Measurements from ENCODE around the gene MEGF9. TPM values are rescaled to one million over a fixed set of nuclear protein-coding genes. Genes with fewer than 3 reads are reported as not detected.
A peak's percentile ranks its signal among the peaks of the same experiment; 100 is the strongest.

The MEGF9 gene
- total RNA-seq, 3 donors from 2014 or later (not counting 1 experiment from before 2014, with no cell fraction given): 17.5 to 25.9 (median 22.3) TPM

GRCh38 chr9:120621941-120622340 lies 92.3 kb downstream of the MEGF9 start:
- Histone ChIP-seq H3K9me3 (ENCODE audit: control insufficient read depth, insufficient read depth, low read length) (no peaks in the 10 kb centered on the region), H3K27me3 (ENCODE audit: control insufficient read depth, insufficient read depth, low read length) (no peaks in the 10 kb centered on the region), H3K4me3 (ENCODE audit: low read length) (no peak overlapping the region), H3K36me3 (ENCODE audit: control insufficient read depth, insufficient read depth, low read length) (peaks cover 11% of the 10 kb centered on the region), H3K4me1 (ENCODE audit: control insufficient read depth, insufficient read depth, low read length) (no peaks in the 10 kb centered on the region), H3K27ac (ENCODE audit: low read length) (no peak overlapping the region)
- no peaks in the 10 kb centered on the region for H3K27me3 Mint-ChIP-seq (ENCODE audit: low read depth in 2 of 2)
- no peak overlapping the region for H3K4me3 Mint-ChIP-seq
- TF ChIP-seq CTCF (IDR thresholded peaks at IDR 0.05): no peak
- peaks cover 6% of the 10 kb centered on the region for H3K36me3 Mint-ChIP-seq
- DNase-seq: no peak
- H3K4me1 Mint-ChIP-seq: peaks cover 8 to 15% of the 10 kb centered on the region in 2 donors
- H3K9me3 Mint-ChIP-seq: no peaks in the 10 kb centered on the region
- peak overlapping the region in 1 of 2 donors; percentile 5 for H3K27ac Mint-ChIP-seq
- WGBS (ENCODE audit: insufficient coverage): 85% methylated on average over 1 of the region's 1 CpG
- intact Hi-C loops (cut with micrococcal nuclease): no loop called here
- no peak for ATAC-seq

GRCh38 chr9:120619751-120620655 lies 94.3 kb downstream of the MEGF9 start:
- H3K36me3 ChIP-seq (ENCODE audit: control insufficient read depth, insufficient read depth, low read length): peaks cover 11% of the 10 kb centered on the region
- H3K9me3 Mint-ChIP-seq: no peaks in the 10 kb centered on the region
- 67% methylated on average over 5 of the region's 8 CpGs for whole genome bisulfite sequencing (ENCODE audit: insufficient coverage)
- H3K4me1 Mint-ChIP-seq: peaks cover 8 to 12% of the 10 kb centered on the region in 2 donors
- H3K9me3 ChIP-seq (ENCODE audit: control insufficient read depth, insufficient read depth, low read length): no peaks in the 10 kb centered on the region
- peak; percentile 88 for TF ChIP-seq CTCF (IDR thresholded peaks at IDR 0.05)
- ATAC-seq (peak; percentile 88 to 95 (median 93)), DNase-seq (peak; percentile 34 to 80)
- H3K4me1 ChIP-seq (ENCODE audit: control insufficient read depth, insufficient read depth, low read length): no peaks in the 10 kb centered on the region
- no peaks in the 10 kb centered on the region for H3K27me3 ChIP-seq (ENCODE audit: control insufficient read depth, insufficient read depth, low read length)
- peak overlapping the region in 1 of 2 donors; percentile 5 for H3K27ac Mint-ChIP-seq
- H3K4me3 ChIP-seq (ENCODE audit: low read length): no peak overlapping the region
- intact Hi-C loops (cut with micrococcal nuclease): loop anchor here (1.0 kb wide), 1 partner anchor 316 kb away; no protein-coding TSS in a partner anchor
- H3K4me3 Mint-ChIP-seq: no peak overlapping the region
- H3K36me3 Mint-ChIP-seq: peaks cover 6% of the 10 kb centered on the region
- H3K27ac ChIP-seq (ENCODE audit: low read length): no peak overlapping the region
- H3K27me3 Mint-ChIP-seq (ENCODE audit: low read depth in 2 of 2): no peaks in the 10 kb centered on the region

GRCh38 chr9:120616966-120617935 lies 97.0 kb downstream of the MEGF9 start:
- H3K27ac Mint-ChIP-seq: peak overlapping the region in 1 of 2 donors; percentile 28
- H3K9me3 Mint-ChIP-seq: no peaks in the 10 kb centered on the region
- H3K36me3 Mint-ChIP-seq: peaks cover 6% of the 10 kb centered on the region
- Histone ChIP-seq H3K27me3 (ENCODE audit: control insufficient read depth, insufficient read depth, low read length) (no peaks in the 10 kb centered on the region), H3K36me3 (ENCODE audit: control insufficient read depth, insufficient read depth, low read length) (peaks cover 12% of the 10 kb centered on the region), H3K27ac (ENCODE audit: low read length) (no peak overlapping the region), H3K9me3 (ENCODE audit: control insufficient read depth, insufficient read depth, low read length) (no peaks in the 10 kb centered on the region), H3K4me3 (ENCODE audit: low read length) (no peak overlapping the region), H3K4me1 (ENCODE audit: control insufficient read depth, insufficient read depth, low read length) (no peaks in the 10 kb centered on the region)
- DNase-seq (no peak), ATAC-seq (no peak)
- no peak for TF ChIP-seq CTCF (IDR thresholded peaks at IDR 0.05)
- peaks cover 8 to 9% of the 10 kb centered on the region in 2 donors for H3K4me1 Mint-ChIP-seq
- H3K27me3 Mint-ChIP-seq (ENCODE audit: low read depth in 2 of 2): no peaks in the 10 kb centered on the region
- intact Hi-C loops (cut with micrococcal nuclease): no loop called here
- H3K4me3 Mint-ChIP-seq: no peak overlapping the region

Measured in natural killer cell (primary cell).